NCI-H1930 (cell line): Measurements from ENCODE around the gene TKFC.

Experiments used
- DNase-seq, 2 experiments: peaks; one replicate each; lab custom pipeline; 2025; lab: John Stamatoyannopoulos, UW

Gene TKFC

GRCh38 chr11:61315260-61315659 is 17.8 kb upstream of the TKFC start:
- no peak for DNase-seq

- DNase-seq: no peak
These were observed 7.2 kb upstream of the TKFC start for GRCh38 chr11:61325649-61326414.

GRCh38 chr11:61327669-61328071 is 5.4 kb upstream of the TKFC start:
- no peak for DNase-seq

- no peak for DNase-seq
These were observed 4.7 kb upstream of the TKFC start for GRCh38 chr11:61328351-61328750.

GRCh38 chr11:61329871-61330270 is 3.2 kb upstream of the TKFC start:
- no peak for DNase-seq

- no peak for DNase-seq
These were observed 1.4 kb upstream of the TKFC start for GRCh38 chr11:61331651-61332050.

- DNase-seq: no peak
These were observed 689 bp upstream of the TKFC start for GRCh38 chr11:61332281-61332796.

- no peak for DNase-seq
These were observed 764 bp downstream of the TKFC start for GRCh38 chr11:61333550-61334433.

- DNase-seq: no peak
These were observed 1.7 kb downstream of the TKFC start for GRCh38 chr11:61334434-61335354.

- DNase-seq: no peak
These were observed 2.3 kb downstream of the TKFC start for GRCh38 chr11:61335355-61335710.

GRCh38 chr11:61336171-61336935 is 3.3 kb downstream of the TKFC start:
- peak; percentile 56 to 77 for DNase-seq

GRCh38 chr11:61337706-61338470 is 4.9 kb downstream of the TKFC start:
- DNase-seq: no peak

GRCh38 chr11:61338783-61339489 is 5.9 kb downstream of the TKFC start:
- no peak for DNase-seq

GRCh38 chr11:61339490-61339878 is 6.5 kb downstream of the TKFC start:
- DNase-seq: no peak

GRCh38 chr11:61340979-61341378 is 8.0 kb downstream of the TKFC start:
- no peak for DNase-seq

- no peak for DNase-seq
These were observed 8.7 kb downstream of the TKFC start for GRCh38 chr11:61341706-61342105.

GRCh38 chr11:61342207-61342803 is 9.3 kb downstream of the TKFC start:
- no peak for DNase-seq

- DNase-seq: no peak
These were observed 11.0 kb downstream of the TKFC start for GRCh38 chr11:61343792-61344745.
